ENCODE data around the gene ZNF735.
"Not testable (repeated sequence)": the region's sequence is repeated elsewhere in the genome, so short reads cannot be mapped to it uniquely, and the experiment has no call there.

The ZNF735 gene

DNA sequence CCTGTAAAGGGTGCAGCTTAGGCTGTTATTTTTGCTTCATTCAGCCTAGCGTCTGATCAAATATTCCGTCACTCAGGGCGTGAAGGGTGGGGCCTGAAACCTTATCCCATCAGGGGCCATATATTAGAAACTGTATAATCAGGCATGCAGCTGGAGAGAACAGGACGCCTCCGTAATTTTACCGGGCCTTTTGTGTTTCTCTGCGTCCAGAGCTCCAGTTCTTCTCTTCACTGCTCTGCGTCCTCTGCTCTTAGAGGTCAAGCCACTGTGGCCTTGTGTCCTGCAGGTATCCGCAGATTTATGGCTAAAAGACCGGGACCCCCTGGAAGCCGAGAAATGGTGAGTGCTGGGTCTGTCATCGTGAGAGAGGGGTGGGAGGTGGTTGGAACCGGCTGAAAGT, at the start of gene ZNF735:
Gene ZNF735, plus strand, starts transcription at position 301 of the 400 bp plus-strand sequence. Its CDS starts 0 bp downstream, at position 301.
- H3K9me3 ChIP-seq (ENCODE audit: control insufficient read depth, insufficient read depth, low read length) = no peaks in the 10 kb centered on the region
- no peak for DNase-seq (ENCODE audit: low read depth, low spot score)
- H3K27ac ChIP-seq (ENCODE audit: low read length) = no peak within 1 kb of the TSS
- no peaks in the 10 kb centered on the region for H3K36me3 ChIP-seq (ENCODE audit: control insufficient read depth, insufficient read depth, low read length)
- no peak within 1 kb of the TSS for H3K4me3 ChIP-seq (ENCODE audit: low read length)
- H3K4me1 ChIP-seq (ENCODE audit: control insufficient read depth, insufficient read depth, low read length) = no peaks in the 10 kb centered on the region
- H3K27me3 ChIP-seq (ENCODE audit: control insufficient read depth, insufficient read depth, low read length) = no peaks in the 10 kb centered on the region
- no CpG with 5 or more reads among the region's 13 CpGs for WGBS (ENCODE audit: insufficient coverage, insufficient read length)

DNA sequence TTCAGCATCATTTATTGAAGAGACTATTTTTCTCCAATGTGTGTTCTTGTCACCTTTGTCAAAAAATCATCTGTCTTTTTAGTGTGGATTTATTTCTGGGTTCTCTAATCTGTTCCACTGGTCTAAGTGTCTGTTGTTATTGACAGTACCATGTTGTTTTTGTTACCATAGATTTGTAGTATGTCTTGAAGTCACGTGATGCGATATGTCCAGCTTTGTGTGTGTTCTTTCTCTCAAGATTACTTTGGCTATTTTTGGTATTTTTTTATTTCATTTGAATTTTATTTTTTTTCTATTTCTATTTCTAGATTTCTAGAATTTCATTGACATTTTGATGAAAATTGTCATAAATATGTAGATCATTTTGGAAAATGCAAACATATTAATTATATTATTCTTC, 36.0 kb upstream of the ZNF735 start:
- not testable (repeated sequence) for H3K27ac ChIP-seq (ENCODE audit: low read length); H3K9me3 ChIP-seq (ENCODE audit: control insufficient read depth, insufficient read depth, low read length); DNase-seq (ENCODE audit: low read depth, low spot score); H3K27me3 ChIP-seq (ENCODE audit: control insufficient read depth, insufficient read depth, low read length); H3K36me3 ChIP-seq (ENCODE audit: control insufficient read depth, insufficient read depth, low read length); H3K4me1 ChIP-seq (ENCODE audit: control insufficient read depth, insufficient read depth, low read length); H3K4me3 ChIP-seq (ENCODE audit: low read length)
- WGBS (ENCODE audit: insufficient coverage, insufficient read length) = no CpG with 5 or more reads among the region's 2 CpGs

- no CpG with 5 or more reads among the region's 5 CpGs for WGBS (ENCODE audit: insufficient coverage, insufficient read length)
- no peak for DNase-seq (ENCODE audit: low read depth, low spot score)
- Histone ChIP-seq H3K4me1 (ENCODE audit: control insufficient read depth, insufficient read depth, low read length) (no peaks in the 10 kb centered on the region), H3K27ac (ENCODE audit: low read length) (no peak overlapping the region), H3K4me3 (ENCODE audit: low read length) (no peak overlapping the region), H3K27me3 (ENCODE audit: control insufficient read depth, insufficient read depth, low read length) (no peaks in the 10 kb centered on the region), H3K36me3 (ENCODE audit: control insufficient read depth, insufficient read depth, low read length) (no peaks in the 10 kb centered on the region), H3K9me3 (ENCODE audit: control insufficient read depth, insufficient read depth, low read length) (peaks cover 2% of the 10 kb centered on the region)
Observed at GRCh38 chr7:64174328-64174727, 32.7 kb upstream of the ZNF735 start.

GRCh38 chr7:64174941-64175340, 32.1 kb upstream of the ZNF735 start:
- H3K36me3 ChIP-seq (ENCODE audit: control insufficient read depth, insufficient read depth, low read length) = no peaks in the 10 kb centered on the region
- no peaks in the 10 kb centered on the region for H3K4me1 ChIP-seq (ENCODE audit: control insufficient read depth, insufficient read depth, low read length)
- H3K27ac ChIP-seq (ENCODE audit: low read length) = no peak overlapping the region
- peaks cover 2% of the 10 kb centered on the region for H3K9me3 ChIP-seq (ENCODE audit: control insufficient read depth, insufficient read depth, low read length)
- no CpG with 5 or more reads among the region's 7 CpGs for WGBS (ENCODE audit: insufficient coverage, insufficient read length)
- no peak overlapping the region for H3K4me3 ChIP-seq (ENCODE audit: low read length)
- no peaks in the 10 kb centered on the region for H3K27me3 ChIP-seq (ENCODE audit: control insufficient read depth, insufficient read depth, low read length)
- DNase-seq (ENCODE audit: low read depth, low spot score) = no peak

GRCh38 chr7:64180989-64181388, 26.0 kb upstream of the ZNF735 start:
- DNase-seq (ENCODE audit: low read depth, low spot score) = no peak

DNA sequence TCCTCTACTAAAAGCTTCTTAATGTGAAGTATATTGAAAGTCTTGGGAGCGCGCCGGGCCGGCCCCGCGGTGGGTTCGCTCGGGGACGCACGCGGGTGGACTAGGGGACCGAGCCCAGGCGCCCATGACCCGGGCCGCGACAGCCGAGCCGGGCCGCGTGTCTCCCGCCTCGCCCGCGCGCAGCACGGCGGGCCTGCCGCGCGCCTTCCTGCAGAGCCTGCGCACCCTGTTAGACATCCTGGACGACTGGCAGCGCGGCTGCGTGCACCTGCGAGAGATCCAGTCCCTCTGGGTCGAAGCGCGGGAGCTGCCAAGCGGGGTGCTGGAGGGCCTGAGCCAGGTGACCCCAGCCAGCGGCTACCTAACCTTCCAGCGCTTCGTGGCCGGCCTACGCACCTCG, 25.4 kb upstream of the ZNF735 start:
- no peaks in the 10 kb centered on the region for H3K27me3 ChIP-seq (ENCODE audit: control insufficient read depth, insufficient read depth, low read length)
- H3K27ac ChIP-seq (ENCODE audit: low read length) = no peak overlapping the region
- no CpG with 5 or more reads among the region's 46 CpGs for WGBS (ENCODE audit: insufficient coverage, insufficient read length)
- H3K4me1 ChIP-seq (ENCODE audit: control insufficient read depth, insufficient read depth, low read length) = no peaks in the 10 kb centered on the region
- H3K4me3 ChIP-seq (ENCODE audit: low read length) = no peak overlapping the region
- H3K36me3 ChIP-seq (ENCODE audit: control insufficient read depth, insufficient read depth, low read length) = no peaks in the 10 kb centered on the region
- H3K9me3 ChIP-seq (ENCODE audit: control insufficient read depth, insufficient read depth, low read length) = peaks cover 9% of the 10 kb centered on the region
- no peak for DNase-seq (ENCODE audit: low read depth, low spot score)

More at GRCh38 chr7:64180989-64181388, 26.0 kb upstream of the ZNF735 start:
- Histone ChIP-seq H3K36me3 (ENCODE audit: control insufficient read depth, insufficient read depth, low read length) (no peaks in the 10 kb centered on the region), H3K4me1 (ENCODE audit: control insufficient read depth, insufficient read depth, low read length) (no peaks in the 10 kb centered on the region), H3K4me3 (ENCODE audit: low read length) (no peak overlapping the region), H3K27ac (ENCODE audit: low read length) (no peak overlapping the region), H3K9me3 (ENCODE audit: control insufficient read depth, insufficient read depth, low read length) (peaks cover 9% of the 10 kb centered on the region), H3K27me3 (ENCODE audit: control insufficient read depth, insufficient read depth, low read length) (no peaks in the 10 kb centered on the region)
- 100% methylated on average over 1 of the region's 4 CpGs for WGBS (ENCODE audit: insufficient coverage, insufficient read length)

GRCh38 chr7:64182036-64182790, 24.8 kb upstream of the ZNF735 start:
- WGBS (ENCODE audit: insufficient coverage, insufficient read length) = no CpG with 5 or more reads among the region's 66 CpGs
- no peak overlapping the region for H3K27ac ChIP-seq (ENCODE audit: low read length)
- no peak for DNase-seq (ENCODE audit: low read depth, low spot score)
- no peaks in the 10 kb centered on the region for H3K36me3 ChIP-seq (ENCODE audit: control insufficient read depth, insufficient read depth, low read length)
- no peaks in the 10 kb centered on the region for H3K27me3 ChIP-seq (ENCODE audit: control insufficient read depth, insufficient read depth, low read length)
- H3K9me3 ChIP-seq (ENCODE audit: control insufficient read depth, insufficient read depth, low read length) = peaks cover 9% of the 10 kb centered on the region
- H3K4me3 ChIP-seq (ENCODE audit: low read length) = no peak overlapping the region
- H3K4me1 ChIP-seq (ENCODE audit: control insufficient read depth, insufficient read depth, low read length) = no peaks in the 10 kb centered on the region

- no peak overlapping the region for H3K27ac ChIP-seq (ENCODE audit: low read length)
- no peak for DNase-seq (ENCODE audit: low read depth, low spot score)
- H3K4me1 ChIP-seq (ENCODE audit: control insufficient read depth, insufficient read depth, low read length) = no peaks in the 10 kb centered on the region
- H3K4me3 ChIP-seq (ENCODE audit: low read length) = no peak overlapping the region
- H3K36me3 ChIP-seq (ENCODE audit: control insufficient read depth, insufficient read depth, low read length) = no peaks in the 10 kb centered on the region
- peaks cover 10% of the 10 kb centered on the region for H3K9me3 ChIP-seq (ENCODE audit: control insufficient read depth, insufficient read depth, low read length)
- no peaks in the 10 kb centered on the region for H3K27me3 ChIP-seq (ENCODE audit: control insufficient read depth, insufficient read depth, low read length)
- no CpG with 5 or more reads among the region's 31 CpGs for WGBS (ENCODE audit: insufficient coverage, insufficient read length)
Observed at GRCh38 chr7:64183126-64183742, 23.8 kb upstream of the ZNF735 start.

DNA sequence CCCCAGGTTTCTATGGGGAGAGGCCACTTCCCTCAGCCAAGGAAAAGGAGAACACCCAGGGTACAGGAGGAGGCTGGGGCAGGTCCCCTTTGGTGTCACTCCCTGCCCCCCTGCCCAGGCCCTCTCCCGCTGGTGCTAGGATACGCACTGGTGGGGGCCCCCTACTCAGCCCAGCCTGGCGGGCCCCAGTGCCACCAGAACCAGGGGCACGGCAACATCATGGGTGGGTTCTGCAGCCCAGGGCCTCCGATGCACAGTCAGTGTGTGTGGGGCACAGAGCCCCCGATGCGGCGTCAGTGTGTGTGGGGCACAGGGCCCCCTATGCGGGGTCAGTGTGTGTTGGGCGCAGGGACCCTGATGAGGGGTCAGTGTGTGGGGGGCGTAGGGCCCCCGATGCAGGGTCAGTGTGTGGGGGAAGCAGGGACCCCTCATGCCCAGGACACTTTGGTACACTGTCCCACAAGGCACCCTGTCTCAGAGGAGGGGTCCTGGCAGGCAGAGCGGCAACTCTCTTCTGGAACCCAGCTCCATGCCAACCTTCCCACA, 23.1 kb upstream of the ZNF735 start:
- no CpG with 5 or more reads among the region's 13 CpGs for WGBS (ENCODE audit: insufficient coverage, insufficient read length)
- Histone ChIP-seq H3K4me1 (ENCODE audit: control insufficient read depth, insufficient read depth, low read length) (no peaks in the 10 kb centered on the region), H3K9me3 (ENCODE audit: control insufficient read depth, insufficient read depth, low read length) (peaks cover 10% of the 10 kb centered on the region), H3K4me3 (ENCODE audit: low read length) (no peak overlapping the region), H3K27me3 (ENCODE audit: control insufficient read depth, insufficient read depth, low read length) (no peaks in the 10 kb centered on the region), H3K27ac (ENCODE audit: low read length) (no peak overlapping the region), H3K36me3 (ENCODE audit: control insufficient read depth, insufficient read depth, low read length) (no peaks in the 10 kb centered on the region)
- DNase-seq (ENCODE audit: low read depth, low spot score) = no peak

- peaks cover 10% of the 10 kb centered on the region for H3K9me3 ChIP-seq (ENCODE audit: control insufficient read depth, insufficient read depth, low read length)
- no peaks in the 10 kb centered on the region for H3K36me3 ChIP-seq (ENCODE audit: control insufficient read depth, insufficient read depth, low read length)
- H3K27me3 ChIP-seq (ENCODE audit: control insufficient read depth, insufficient read depth, low read length) = no peaks in the 10 kb centered on the region
- no peak overlapping the region for H3K4me3 ChIP-seq (ENCODE audit: low read length)
- no peak for DNase-seq (ENCODE audit: low read depth, low spot score)
- WGBS (ENCODE audit: insufficient coverage, insufficient read length) = no CpG with 5 or more reads among the region's 12 CpGs
- H3K4me1 ChIP-seq (ENCODE audit: control insufficient read depth, insufficient read depth, low read length) = no peaks in the 10 kb centered on the region
- no peak overlapping the region for H3K27ac ChIP-seq (ENCODE audit: low read length)
Observed at GRCh38 chr7:64184376-64184775, 22.6 kb upstream of the ZNF735 start.

Measured in iPS DF 6.9 (cell line).